Prostate gland (tissue), 2 donors: ENCODE results near the gene EPSTI1.

ENCODE experiments used
- POLR2A ChIP-seq: fragments of 450-650 bp; IDR thresholded peaks from one replicate; pipeline ENCODE4 v1.6.1; 2016; ENCODE audit warnings: antibody characterized with exemption, mild to moderate bottlenecking
- POLR2AphosphoS5 ChIP-seq: sonication (generic); formaldehyde crosslinking; IDR thresholded peaks from one replicate; pipeline ENCODE4 v1.6.1; 2017; ENCODE audit warnings: antibody characterized with exemption
- TF ChIP-seq, protein P1 (sequence below), 4 experiments: fragments of 200-600 bp in 2 of 4; fragments of 450-650 bp in 2 of 4; sonication (generic) in 2 of 4; IDR thresholded peaks; 1 replicate in 3 of 4; 2 replicates in 1 of 4; pipeline ENCODE4 v1.5.1; 2016 to 2019; ENCODE audit warnings: antibody characterized with exemption in 4 of 4, mild to moderate bottlenecking in 2 of 4, moderate library complexity in 2 of 4

DNA sequence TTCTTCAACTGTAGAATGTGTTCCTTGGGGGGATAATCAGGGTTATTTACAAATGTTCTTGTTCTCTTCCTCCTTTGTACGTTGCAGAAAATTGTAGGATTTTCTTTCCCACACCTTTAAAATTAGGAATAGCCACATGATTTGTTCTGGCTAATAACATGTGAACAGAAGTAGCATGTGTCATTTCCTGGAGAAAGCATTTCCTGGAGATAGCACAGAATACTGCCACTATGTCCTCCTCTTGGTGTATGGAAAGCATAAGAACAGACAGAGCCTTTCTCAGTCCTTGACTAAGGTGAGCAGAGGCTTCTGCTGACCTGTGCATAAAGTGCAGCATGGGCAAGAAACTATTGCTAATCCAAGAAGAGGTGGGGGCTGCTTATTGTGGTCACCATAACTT is 108.9 kb downstream of the EPSTI1 start:
- TF ChIP-seq POLR2A, result no peak
- TF ChIP-seq, protein P1, sequence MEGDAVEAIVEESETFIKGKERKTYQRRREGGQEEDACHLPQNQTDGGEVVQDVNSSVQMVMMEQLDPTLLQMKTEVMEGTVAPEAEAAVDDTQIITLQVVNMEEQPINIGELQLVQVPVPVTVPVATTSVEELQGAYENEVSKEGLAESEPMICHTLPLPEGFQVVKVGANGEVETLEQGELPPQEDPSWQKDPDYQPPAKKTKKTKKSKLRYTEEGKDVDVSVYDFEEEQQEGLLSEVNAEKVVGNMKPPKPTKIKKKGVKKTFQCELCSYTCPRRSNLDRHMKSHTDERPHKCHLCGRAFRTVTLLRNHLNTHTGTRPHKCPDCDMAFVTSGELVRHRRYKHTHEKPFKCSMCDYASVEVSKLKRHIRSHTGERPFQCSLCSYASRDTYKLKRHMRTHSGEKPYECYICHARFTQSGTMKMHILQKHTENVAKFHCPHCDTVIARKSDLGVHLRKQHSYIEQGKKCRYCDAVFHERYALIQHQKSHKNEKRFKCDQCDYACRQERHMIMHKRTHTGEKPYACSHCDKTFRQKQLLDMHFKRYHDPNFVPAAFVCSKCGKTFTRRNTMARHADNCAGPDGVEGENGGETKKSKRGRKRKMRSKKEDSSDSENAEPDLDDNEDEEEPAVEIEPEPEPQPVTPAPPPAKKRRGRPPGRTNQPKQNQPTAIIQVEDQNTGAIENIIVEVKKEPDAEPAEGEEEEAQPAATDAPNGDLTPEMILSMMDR (IDR thresholded peaks at IDR 0.05), result no peak
- TF ChIP-seq POLR2AphosphoS5, result no peak
